ENCODE data around the gene GSTO2.

Gene GSTO2

GRCh38 chr10:104277785-104278184, 8.8 kb downstream of the GSTO2 start:
- no peaks in the 10 kb centered on the region for H4K20me1 ChIP-seq (ENCODE audit: control insufficient read depth, insufficient read depth, low read depth, low read length)
- H3K9me2 ChIP-seq (replicated peaks; ENCODE audit: control insufficient read depth, low read length): no peaks in the 10 kb centered on the region
- H3K27me3 ChIP-seq (ENCODE audit: control insufficient read depth, low read length): peaks cover 19% of the 10 kb centered on the region
- H3K4me1 ChIP-seq (ENCODE audit: control insufficient read depth, low read length): peaks cover 6% of the 10 kb centered on the region
- H3K36me3 ChIP-seq (ENCODE audit: control insufficient read depth, low read length): no peaks in the 10 kb centered on the region
- TF ChIP-seq CTCF (IDR thresholded peaks at IDR 0.05; ENCODE audit: low read depth, low read length, poor library complexity, severe bottlenecking) (no peak), EZH2phosphoT487 (IDR thresholded peaks at IDR 0.05; ENCODE audit: borderline replicate concordance, low read length) (no peak)
- no peak overlapping the region for H3K4me2 ChIP-seq (ENCODE audit: low read length)
- H3K27ac ChIP-seq (ENCODE audit: low read depth, low read length): no peak overlapping the region
- H3K9me3 ChIP-seq (ENCODE audit: control insufficient read depth, insufficient read depth, low read length): no peaks in the 10 kb centered on the region
- H3K4me3 ChIP-seq (ENCODE audit: low read length): no peak overlapping the region
- no peaks in the 10 kb centered on the region for H3K79me2 ChIP-seq (ENCODE audit: control insufficient read depth, low read length)
- H3F3A ChIP-seq (ENCODE audit: control insufficient read depth, insufficient read depth): no peaks in the 10 kb centered on the region; the same call in 1 of the 2 replicates

GRCh38 chr10:104279550-104280259, 10.7 kb downstream of the GSTO2 start:
- Histone ChIP-seq H3K4me2 (ENCODE audit: low read length) (no peak overlapping the region), H3K27ac (ENCODE audit: low read depth, low read length) (no peak overlapping the region), H3K27me3 (ENCODE audit: control insufficient read depth, low read length) (peaks cover 20% of the 10 kb centered on the region)

DNA sequence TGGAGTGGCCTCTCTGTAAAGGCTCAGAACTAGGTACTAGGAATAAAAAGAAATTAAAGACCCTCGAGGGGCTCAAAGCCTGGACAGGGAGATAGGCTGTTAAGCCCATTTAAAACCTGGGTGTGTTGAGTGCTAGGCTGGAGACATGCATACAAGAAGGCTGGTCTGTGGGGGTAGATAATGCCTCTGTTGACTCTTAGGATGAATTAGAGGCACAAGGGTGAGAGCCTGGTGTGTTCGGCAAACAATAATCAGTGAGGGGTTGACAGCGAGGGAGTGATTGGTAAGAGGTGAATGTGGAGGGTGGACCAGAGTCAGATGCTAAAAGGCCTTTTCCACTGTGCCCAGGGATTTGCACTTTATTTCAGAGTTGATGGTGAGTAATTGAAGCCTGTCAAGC, 12.7 kb downstream of the GSTO2 start:
- Histone ChIP-seq H3K79me2 (ENCODE audit: control insufficient read depth, low read length) (no peaks in the 10 kb centered on the region), H3K4me2 (ENCODE audit: low read length) (no peak overlapping the region), H3K9me3 (ENCODE audit: control insufficient read depth, insufficient read depth, low read length) (no peaks in the 10 kb centered on the region), H4K20me1 (ENCODE audit: control insufficient read depth, insufficient read depth, low read depth, low read length) (no peaks in the 10 kb centered on the region), H3K4me1 (ENCODE audit: control insufficient read depth, low read length) (no peaks in the 10 kb centered on the region), H3F3A (ENCODE audit: control insufficient read depth, insufficient read depth) (no peaks in the 10 kb centered on the region), H3K27me3 (ENCODE audit: control insufficient read depth, low read length) (peaks cover 24% of the 10 kb centered on the region), H3K36me3 (ENCODE audit: control insufficient read depth, low read length) (no peaks in the 10 kb centered on the region), H3K4me3 (ENCODE audit: low read length) (no peak overlapping the region), H3K9me2 (replicated peaks; ENCODE audit: control insufficient read depth, low read length) (no peaks in the 10 kb centered on the region), H3K27ac (ENCODE audit: low read depth, low read length) (no peak overlapping the region)
- no peak for TF ChIP-seq CTCF (IDR thresholded peaks at IDR 0.05; ENCODE audit: low read depth, low read length, poor library complexity, severe bottlenecking)
- TF ChIP-seq EZH2phosphoT487 (IDR thresholded peaks at IDR 0.05; ENCODE audit: borderline replicate concordance, low read length): no peak

More at GRCh38 chr10:104279550-104280259, 10.7 kb downstream of the GSTO2 start:
- Histone ChIP-seq H3K36me3 (ENCODE audit: control insufficient read depth, low read length) (no peaks in the 10 kb centered on the region), H3K79me2 (ENCODE audit: control insufficient read depth, low read length) (no peaks in the 10 kb centered on the region), H3K9me2 (replicated peaks; ENCODE audit: control insufficient read depth, low read length) (no peaks in the 10 kb centered on the region), H4K20me1 (ENCODE audit: control insufficient read depth, insufficient read depth, low read depth, low read length) (no peaks in the 10 kb centered on the region), H3K4me1 (ENCODE audit: control insufficient read depth, low read length) (peaks cover 2% of the 10 kb centered on the region), H3K9me3 (ENCODE audit: control insufficient read depth, insufficient read depth, low read length) (no peaks in the 10 kb centered on the region), H3F3A (ENCODE audit: control insufficient read depth, insufficient read depth) (no peaks in the 10 kb centered on the region), H3K4me3 (ENCODE audit: low read length) (no peak overlapping the region)
- TF ChIP-seq CTCF (IDR thresholded peaks at IDR 0.05; ENCODE audit: low read depth, low read length, poor library complexity, severe bottlenecking) (no peak), EZH2phosphoT487 (IDR thresholded peaks at IDR 0.05; ENCODE audit: borderline replicate concordance, low read length) (no peak)

All from DOHH2 (cell line).